Measurements from ENCODE around the gene ZBED6.

Gene ZBED6

GRCh38 chr1:203840208-203840808, 44.9 kb downstream of the ZBED6 start:
- no peak for DNase-seq (ENCODE audit: low read depth, low spot score)

- no peak for DNase-seq (ENCODE audit: low read depth, low spot score)
These were observed 47.1 kb downstream of the ZBED6 start for GRCh38 chr1:203842559-203842876.

DNA sequence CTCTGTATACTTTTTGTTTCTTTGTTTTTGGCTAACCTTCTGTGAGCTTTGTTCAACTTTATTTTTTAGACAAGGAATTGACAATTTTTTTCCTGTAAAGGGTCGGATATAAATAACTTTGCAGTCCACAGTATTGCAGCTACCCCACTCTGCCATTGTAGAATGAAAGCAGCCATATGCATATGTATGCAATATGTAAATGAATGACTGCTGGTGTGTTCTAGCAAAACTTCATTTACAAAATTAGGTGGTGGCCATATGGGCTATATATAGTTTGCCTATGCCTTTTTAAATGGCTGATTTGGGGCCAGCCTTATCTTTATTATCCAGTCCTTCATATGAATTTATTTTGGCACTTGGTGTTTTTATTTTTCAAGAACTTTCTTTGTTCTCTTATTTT, 48.0 kb downstream of the ZBED6 start:
- no peak for DNase-seq (ENCODE audit: low read depth, low spot score)

Measured in ELF-1 (cell line).